HG03565 (cell line): Measurements from ENCODE around the gene MAP3K20.
"Not testable (repeated sequence)": the region's sequence is repeated elsewhere in the genome, so short reads cannot be mapped to it uniquely, and the experiment has no call there.

Source experiments
- ATAC-seq: cut with Tn5 transposase; IDR thresholded peaks from one replicate; pipeline ENCODE4 v1.9.1; 2021; ENCODE audit warnings: mild to moderate bottlenecking, moderate library complexity; ENCODE audit not compliant: unreplicated experiment

MAP3K20 gene

GRCh38 chr2:173193925-173194324 is 118.3 kb downstream of the MAP3K20 start:
- ATAC-seq = no peak

DNA sequence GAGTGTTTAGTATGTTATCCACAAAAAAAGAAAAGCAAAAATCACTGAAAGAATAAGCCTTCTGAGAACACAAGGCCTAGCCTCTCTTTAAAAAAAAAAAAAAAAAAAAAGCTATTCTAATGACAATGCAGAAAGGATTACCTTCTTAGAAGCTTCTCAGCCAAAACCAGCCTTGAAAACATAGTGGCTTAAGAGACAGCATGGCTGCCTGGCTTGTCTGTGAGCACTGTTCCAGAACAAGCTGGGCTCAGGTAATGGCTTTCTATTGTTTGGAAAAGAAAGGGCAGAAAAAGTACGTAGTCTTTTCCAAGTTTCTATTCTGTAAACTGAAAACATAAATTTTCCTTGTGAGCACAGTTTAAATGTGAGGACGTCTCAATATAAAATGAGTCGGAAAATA is 119.5 kb downstream of the MAP3K20 start:
- no peak for ATAC-seq

DNA sequence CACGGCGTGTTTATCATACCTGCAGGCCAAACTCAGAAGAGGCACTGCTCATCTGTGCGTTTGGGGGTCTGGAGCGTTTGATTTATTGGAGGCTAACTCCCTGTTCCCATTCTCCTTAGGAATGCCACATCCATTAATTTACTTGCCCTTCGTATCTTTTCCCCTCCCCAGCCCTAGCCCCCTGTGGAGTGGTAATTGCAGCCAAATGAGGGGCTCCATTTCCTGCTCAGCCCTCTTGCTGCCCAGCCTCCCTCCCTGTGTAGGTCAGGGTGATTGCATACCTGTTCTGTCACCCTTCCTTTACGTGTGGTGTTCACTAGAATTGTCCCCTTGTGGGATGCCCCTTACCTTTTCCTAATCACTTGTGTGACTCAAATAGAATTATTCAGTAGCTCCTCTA is 120.4 kb downstream of the MAP3K20 start:
- ATAC-seq = no peak

DNA sequence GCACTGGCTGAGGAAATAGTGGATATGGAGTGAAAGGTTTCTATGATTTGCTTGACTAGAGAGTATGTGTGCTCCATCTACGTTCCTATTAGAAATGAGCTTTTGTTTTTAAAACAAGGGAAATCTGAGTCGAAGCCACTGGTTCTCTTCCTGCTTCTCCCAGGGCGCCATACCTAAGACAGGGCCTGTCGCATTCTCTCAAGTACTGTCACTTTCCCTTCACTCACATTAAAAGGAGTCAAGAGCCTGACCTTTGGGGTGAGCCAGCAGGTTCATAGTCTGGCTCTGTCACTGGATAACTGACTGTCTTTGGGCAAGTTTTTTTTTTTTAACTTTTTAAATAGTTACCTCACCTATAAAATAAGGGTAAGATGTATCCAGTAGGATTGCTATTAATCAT is 121.0 kb downstream of the MAP3K20 start:
- ATAC-seq = no peak

DNA sequence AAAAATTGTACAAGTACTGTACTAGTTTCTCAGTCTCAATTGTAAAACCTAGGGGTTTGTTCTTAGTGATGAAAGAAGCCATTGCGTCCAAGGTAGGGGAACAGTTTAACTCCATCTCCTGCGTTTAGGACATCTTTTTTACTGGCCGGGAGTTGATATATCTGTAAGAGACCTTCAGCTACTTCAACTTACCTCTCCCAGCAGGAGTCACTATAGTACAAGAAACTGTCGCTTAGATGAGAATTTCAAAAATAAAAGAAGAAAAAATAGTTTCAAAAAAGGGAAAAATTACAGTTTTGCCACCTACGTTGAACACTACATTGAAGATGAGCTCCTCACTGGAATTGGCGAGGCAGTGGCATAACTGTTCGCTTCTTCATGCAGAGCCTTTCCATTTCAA is 122.7 kb downstream of the MAP3K20 start:
- no peak for ATAC-seq

GRCh38 chr2:173199294-173199693 is 123.6 kb downstream of the MAP3K20 start:
- no peak for ATAC-seq

DNA sequence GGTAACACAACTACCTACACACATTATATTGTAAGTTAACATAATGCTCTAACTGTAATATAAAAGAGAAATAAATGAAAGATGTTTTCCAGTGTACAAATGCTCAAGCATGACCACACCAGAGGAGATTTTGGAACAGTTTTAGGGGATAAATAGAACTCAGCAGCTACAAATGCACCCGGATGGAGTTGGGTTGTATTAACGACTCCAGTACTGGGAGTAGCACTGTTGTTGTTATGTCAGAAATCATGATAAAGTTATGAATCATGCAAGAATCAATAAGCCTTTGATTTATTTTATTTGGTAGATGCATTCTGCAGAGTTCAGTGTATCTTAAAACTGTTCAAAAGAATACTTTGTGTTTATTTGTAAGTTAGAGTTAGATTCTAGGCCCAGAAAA is 126.9 kb downstream of the MAP3K20 start:
- no peak for ATAC-seq

- no peak for ATAC-seq
These were observed 128.7 kb downstream of the MAP3K20 start for GRCh38 chr2:173204316-173204715.

DNA sequence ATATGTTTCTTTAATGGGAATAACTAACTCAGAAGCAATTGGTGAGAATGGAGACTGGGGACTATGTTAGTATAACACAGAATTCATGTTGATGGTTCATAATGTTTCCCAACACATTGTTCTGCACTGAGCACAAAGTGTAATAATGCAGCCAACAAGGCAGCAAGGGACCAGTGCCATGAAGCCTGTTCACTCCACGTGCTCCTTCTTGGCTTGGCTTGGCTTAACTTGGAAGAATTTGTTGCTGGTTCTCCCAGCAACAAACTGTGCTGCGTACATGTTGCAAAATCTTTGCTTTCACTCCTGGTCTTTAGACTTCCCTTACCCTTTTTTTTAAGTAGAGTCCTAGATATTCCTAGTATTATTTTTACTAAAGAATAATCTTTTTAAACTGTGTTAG is 129.7 kb downstream of the MAP3K20 start:
- ATAC-seq = no peak

DNA sequence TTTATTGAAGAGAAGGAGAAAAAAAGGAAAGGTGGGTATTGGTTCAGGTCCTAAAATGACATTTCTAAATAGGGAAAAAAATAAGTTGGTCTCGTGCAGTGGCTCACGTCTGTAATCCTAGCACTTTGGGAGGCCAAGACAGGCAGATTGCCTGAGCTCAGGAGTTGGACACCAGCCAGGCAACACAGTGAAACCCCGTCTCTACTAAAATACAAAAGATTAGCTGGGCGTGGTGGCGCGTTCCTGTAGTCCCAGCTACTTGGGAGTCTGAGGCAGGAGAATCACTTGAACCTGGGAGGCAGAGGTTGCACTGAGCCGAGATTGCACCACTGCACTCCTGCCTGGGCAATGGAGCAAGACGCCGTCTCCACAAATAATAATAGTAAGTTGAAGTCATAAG is 131.5 kb downstream of the MAP3K20 start:
- ATAC-seq = not testable (repeated sequence)

DNA sequence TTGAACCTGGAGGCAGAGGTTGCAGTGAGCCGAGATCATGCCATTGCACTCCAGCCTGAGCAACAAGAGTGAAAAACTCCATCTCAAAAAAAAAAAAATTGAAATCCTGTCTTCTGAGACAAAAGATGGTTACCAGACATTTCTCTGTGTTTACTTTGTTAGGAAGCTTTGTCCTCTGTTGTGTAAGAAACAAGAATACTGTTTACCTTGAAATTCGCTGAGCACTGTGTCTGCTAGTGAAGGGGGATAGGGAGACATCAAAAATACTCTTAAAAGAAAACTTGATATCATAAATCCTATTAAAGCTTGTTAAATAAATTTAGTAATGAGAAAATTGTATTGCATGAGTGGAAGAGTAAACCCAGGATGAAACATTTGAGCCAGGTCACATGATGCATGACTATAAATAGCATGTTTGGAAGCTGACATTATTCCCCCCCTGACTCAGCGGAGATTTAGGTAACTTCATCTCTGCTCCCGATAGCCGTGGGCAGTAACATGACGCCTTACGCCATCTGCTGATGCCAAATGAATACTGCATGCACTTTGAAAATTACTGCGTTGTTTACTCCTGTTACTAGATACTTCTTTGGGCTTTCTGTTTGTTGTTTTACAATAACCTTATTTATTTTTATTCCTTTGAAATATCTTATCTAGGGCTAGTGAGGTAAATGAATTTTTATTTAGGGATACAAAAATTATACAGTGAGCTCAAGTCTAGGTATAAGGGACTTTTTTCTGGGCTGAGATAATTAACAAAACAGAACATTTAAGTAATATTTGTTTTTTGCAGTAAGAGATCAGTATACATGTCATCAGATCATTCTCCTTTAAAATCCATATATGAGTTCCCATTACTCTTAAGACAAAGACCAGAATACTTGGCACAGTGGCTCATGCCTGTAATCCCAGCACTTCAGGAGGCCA is 134.9 kb downstream of the MAP3K20 start:
- no peak for ATAC-seq

DNA sequence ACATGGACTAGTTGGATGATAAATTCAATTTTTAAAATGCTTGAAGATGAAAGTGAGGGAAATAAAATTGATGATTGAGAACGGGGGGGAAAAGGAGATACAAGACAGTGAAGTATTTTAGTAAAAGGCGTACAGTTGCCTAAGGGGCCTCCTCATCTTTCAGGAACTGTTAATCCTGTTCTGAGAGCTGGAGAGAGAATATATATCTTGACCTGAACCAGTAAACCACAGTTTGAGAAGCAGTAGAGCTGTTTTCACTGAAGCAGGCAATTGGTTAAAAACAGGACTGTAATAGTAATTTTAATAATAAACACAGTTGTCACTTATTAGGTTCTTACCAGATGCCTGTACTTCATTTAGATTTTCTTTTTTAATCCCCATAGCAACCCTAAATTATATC is 137.5 kb downstream of the MAP3K20 start:
- ATAC-seq = no peak

DNA sequence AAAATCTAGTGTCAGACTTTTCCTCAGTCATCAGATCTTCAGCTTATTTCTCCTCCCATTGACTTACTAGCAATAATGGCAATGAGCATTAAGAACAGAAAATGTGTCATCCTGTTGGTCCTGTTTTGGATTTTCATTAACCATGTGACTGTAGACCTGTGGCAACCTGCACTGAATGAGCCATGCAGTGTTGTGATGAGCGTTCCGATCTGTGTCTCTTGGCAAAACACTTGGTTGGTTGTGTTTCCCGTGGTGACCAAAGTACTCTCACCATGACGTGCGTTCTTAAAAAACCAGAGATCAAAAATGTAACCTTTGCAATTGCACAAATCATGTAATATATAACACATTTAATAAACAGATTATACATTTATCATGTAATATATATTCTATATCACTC is 138.6 kb downstream of the MAP3K20 start:
- ATAC-seq = no peak

- ATAC-seq = no peak
These were observed 139.7 kb downstream of the MAP3K20 start for GRCh38 chr2:173215316-173215715.

DNA sequence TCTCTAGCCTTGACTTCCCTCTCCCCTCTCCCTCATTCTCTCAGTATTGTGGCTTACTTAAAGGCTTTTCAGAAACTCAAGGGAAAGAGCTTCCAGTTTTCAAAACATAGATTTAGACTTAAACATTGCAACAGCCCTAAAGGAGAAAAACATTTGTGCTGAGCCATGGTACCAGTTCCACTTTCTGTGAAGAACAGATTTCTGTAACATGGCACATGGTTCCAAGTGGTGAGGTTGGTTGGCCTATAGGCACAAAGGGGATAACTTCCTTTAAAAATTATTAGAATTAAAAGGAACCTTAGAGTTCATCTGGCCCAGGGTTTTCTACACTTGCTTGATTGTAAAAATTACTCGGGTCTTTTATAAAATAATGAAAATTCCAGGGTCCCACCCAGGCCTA is 140.4 kb downstream of the MAP3K20 start:
- ATAC-seq = no peak

GRCh38 chr2:173216668-173217067 is 141.0 kb downstream of the MAP3K20 start:
- no peak for ATAC-seq

DNA sequence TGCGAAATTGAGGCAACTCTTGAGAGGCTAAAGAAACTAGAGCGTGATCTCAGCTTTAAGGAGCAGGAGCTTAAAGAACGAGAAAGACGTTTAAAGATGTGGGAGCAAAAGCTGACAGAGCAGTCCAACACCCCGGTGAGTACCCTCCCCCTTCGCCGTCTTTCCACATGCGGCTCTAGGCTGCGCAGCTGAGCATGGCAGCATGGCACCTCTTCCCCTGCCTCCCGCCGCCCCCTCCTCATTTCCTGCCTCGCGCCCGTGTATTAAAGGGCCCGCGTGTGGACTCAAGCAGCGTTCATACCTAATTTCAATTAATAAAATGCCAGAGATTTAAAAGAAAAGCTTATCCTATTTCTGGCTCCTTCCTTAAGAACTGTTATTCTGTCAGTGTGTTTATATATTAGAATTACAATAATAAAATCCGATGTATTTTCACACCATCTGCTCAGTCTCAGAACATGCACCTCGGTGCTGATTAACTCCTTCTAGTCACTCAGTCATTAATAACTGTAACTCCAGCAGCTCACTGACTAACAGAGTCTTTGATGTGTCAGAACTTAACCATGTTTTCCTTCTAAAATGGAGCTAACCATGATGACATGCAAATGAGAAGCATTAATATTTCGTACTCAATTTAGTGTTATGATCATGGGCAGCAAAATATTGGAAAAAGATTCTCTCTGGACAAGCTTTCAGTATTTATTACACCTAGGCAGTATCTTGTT is 141.6 kb downstream of the MAP3K20 start:
- no peak for ATAC-seq

- no peak for ATAC-seq
These were observed 142.8 kb downstream of the MAP3K20 start for GRCh38 chr2:173218326-173219056.

DNA sequence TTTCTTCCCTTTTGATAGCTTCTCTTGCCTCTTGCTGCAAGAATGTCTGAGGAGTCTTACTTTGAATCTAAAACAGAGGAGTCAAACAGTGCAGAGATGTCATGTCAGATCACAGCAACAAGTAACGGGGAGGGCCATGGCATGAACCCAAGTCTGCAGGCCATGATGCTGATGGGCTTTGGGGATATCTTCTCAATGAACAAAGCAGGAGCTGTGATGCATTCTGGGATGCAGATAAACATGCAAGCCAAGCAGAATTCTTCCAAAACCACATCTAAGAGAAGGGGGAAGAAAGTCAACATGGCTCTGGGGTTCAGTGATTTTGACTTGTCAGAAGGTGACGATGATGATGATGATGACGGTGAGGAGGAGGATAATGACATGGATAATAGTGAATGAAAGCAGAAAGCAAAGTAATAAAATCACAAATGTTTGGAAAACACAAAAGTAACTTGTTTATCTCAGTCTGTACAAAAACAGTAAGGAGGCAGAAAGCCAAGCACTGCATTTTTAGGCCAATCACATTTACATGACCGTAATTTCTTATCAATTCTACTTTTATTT is 145.6 kb downstream of the MAP3K20 start:
- no peak for ATAC-seq

DNA sequence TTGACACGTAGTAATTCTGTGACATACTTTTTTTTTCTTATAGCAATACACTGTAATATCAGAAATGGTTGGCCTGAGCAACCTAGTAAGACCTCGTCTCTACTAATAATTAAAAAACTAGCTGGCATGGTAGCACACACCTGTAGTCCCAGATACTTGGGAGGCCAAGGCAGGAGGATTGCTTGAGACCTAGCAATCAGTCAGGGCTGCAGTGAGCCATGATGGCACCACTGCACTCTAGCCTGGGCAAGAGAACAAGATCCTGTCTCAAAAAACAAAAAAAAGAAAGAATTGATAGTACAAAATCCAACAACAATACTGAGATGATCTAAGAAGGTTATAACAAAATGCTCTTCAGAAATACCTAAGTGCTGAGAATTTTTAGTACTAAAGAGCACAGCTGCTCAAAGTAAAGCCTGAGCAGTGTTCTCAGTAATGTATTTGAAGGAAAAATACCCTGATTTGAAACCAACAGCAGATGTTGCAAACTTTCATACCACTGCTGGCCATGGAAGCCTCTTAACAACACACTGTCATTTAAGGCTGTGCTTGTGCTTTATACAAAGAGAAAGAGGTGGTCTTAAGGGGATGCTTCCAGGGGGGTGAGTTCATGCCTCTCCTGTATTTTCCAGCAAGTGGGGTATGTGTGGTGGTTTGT is 146.4 kb downstream of the MAP3K20 start:
- no peak for ATAC-seq

DNA sequence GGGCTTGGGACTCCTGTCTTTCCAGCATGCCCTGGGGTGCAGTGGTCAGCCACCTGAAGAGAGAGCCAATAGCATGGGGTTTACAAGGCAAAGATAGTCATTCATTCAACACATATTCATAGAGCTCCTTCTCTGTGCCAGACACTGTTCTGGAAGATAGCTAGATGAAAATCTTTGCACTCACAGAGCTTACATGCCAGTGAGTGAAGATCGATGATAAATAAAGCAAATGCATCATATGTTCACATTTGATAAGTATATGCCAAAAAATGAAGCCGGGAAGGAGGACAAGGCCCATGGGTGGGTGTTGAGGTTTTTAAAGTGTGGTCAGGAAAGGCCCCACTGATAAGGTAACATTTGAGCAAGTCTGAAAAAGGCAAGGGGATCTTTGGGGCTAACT is 148.2 kb downstream of the MAP3K20 start:
- no peak for ATAC-seq
